ENCODE data around the gene NANS.
"Not testable (repeated sequence)": the region's sequence is repeated elsewhere in the genome, so short reads cannot be mapped to it uniquely, and the experiment has no call there.

The NANS gene

GRCh38 chr9:98129451-98129881, 72.9 kb downstream of the NANS start:
- TF ChIP-seq, protein P1, sequence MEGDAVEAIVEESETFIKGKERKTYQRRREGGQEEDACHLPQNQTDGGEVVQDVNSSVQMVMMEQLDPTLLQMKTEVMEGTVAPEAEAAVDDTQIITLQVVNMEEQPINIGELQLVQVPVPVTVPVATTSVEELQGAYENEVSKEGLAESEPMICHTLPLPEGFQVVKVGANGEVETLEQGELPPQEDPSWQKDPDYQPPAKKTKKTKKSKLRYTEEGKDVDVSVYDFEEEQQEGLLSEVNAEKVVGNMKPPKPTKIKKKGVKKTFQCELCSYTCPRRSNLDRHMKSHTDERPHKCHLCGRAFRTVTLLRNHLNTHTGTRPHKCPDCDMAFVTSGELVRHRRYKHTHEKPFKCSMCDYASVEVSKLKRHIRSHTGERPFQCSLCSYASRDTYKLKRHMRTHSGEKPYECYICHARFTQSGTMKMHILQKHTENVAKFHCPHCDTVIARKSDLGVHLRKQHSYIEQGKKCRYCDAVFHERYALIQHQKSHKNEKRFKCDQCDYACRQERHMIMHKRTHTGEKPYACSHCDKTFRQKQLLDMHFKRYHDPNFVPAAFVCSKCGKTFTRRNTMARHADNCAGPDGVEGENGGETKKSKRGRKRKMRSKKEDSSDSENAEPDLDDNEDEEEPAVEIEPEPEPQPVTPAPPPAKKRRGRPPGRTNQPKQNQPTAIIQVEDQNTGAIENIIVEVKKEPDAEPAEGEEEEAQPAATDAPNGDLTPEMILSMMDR (conservative IDR thresholded peaks at IDR 0.05; ENCODE audit: low read depth, low read length), result no peak
- no peak overlapping the region for H3K4me3 ChIP-seq (ENCODE audit: low read depth, low read length)
- DNase-seq (ENCODE audit: low read depth), result peak; percentile 33

DNA sequence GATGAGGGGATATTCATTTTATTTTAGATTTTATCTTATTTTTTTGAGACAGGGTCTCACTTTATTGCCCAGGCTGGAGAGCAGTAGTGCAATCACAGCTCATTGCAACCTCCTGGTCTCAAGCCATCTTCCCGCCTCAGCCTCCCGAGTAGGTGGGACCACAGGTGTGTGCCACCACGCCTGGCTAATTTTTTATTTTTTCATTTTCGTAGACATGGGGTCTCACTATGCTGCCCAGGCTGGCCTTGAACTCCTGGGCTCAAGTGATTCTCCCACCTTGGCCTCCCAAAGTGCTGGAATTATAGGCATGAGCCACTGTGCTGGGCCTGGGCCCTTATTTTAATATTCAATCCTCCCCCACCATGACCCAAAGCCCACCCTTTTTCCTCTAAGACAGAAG, 73.5 kb downstream of the NANS start:
- DNase-seq (ENCODE audit: low read depth); H3K4me3 ChIP-seq (ENCODE audit: low read depth, low read length): not testable (repeated sequence)

DNA sequence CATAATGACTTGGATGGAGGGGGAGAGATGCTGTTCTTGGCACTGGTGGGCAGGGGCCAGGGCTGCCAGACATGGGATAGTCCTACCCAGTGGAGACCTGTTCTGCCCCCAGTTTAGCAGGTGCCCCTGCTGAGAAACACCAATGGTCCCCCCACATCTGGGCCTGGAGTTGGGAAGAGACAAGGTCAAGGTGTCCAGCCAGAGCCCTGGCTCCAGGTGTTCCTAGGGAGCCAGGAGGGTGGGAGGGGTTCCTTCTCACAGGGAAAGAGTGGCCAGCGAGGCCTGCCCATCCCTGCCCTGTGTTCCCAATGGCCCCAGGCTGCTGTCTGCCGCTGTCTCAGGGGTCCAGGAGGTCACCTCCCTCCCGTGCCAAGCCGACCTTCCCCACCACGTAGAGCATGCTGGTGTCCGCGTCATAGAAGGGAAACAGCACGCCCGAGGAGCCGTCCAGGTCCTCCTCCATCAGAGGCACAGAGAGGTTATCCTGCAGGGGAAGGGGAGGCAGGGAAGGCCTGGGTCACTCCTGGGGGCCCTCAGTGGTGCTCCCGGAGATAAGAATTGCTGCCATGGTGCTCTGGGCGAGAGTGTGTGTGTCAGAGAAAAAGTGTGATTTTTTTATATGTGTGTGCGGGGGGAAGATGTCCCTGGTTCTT, 74.2 kb downstream of the NANS start:
- no peak overlapping the region for H3K4me3 ChIP-seq (ENCODE audit: low read depth, low read length)
- no peak for DNase-seq (ENCODE audit: low read depth)
- TF ChIP-seq, protein P1 (conservative IDR thresholded peaks at IDR 0.05; ENCODE audit: low read depth, low read length), result no peak

DNA sequence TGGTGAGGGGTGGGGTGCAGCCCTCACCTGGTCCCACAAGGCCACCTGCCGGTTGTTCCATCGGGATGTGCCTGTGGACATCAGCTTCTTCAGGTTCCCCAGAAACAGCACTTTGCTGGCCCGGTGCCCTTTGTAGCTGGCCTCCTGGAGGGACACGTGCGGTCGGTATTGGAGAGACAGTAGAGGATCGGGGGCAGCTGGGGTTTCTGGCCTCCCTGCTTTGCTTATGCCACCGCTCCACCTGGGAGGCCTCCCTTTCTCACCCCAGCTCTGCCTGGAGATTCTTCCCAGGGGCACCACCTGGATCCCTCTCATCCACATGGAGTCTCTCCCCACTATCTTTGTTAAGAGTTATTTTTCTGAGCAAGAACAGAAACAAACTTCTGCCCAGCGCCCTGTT, 75.6 kb downstream of the NANS start:
- no peak for DNase-seq (ENCODE audit: low read depth)
- H3K4me3 ChIP-seq (ENCODE audit: low read depth, low read length), result no peak overlapping the region
- TF ChIP-seq, protein P1 (conservative IDR thresholded peaks at IDR 0.05; ENCODE audit: low read depth, low read length), result no peak

Data from choroid plexus epithelial cell (primary cell).